T follicular helper cell (primary cell): ENCODE measurements around the gene CNGB1.
"Not testable (repeated sequence)": the region's sequence is repeated elsewhere in the genome, so short reads cannot be mapped to it uniquely, and the experiment has no call there.

Experiments used
- DNase-seq: peaks from one replicate; pipeline ENCODE4 v3.0.0-alpha.2; 2020; ENCODE audit warnings: low read depth

Gene CNGB1

GRCh38 chr16:57862698-57863433 is 108.1 kb downstream of the CNGB1 start:
- no peak for DNase-seq

GRCh38 chr16:57859331-57859730 is 111.6 kb downstream of the CNGB1 start:
- no peak for DNase-seq

- no peak for DNase-seq
Observed at GRCh38 chr16:57858635-57859034, 112.3 kb downstream of the CNGB1 start.

- not testable (repeated sequence) for DNase-seq
Observed at GRCh38 chr16:57857991-57858390, 112.9 kb downstream of the CNGB1 start.

GRCh38 chr16:57855188-57855587 is 115.7 kb downstream of the CNGB1 start:
- no peak for DNase-seq

GRCh38 chr16:57852189-57852588 is 118.7 kb downstream of the CNGB1 start:
- DNase-seq: no peak

- no peak for DNase-seq
Observed at GRCh38 chr16:57848181-57848580, 122.7 kb downstream of the CNGB1 start.

- DNase-seq: not testable (repeated sequence)
Observed at GRCh38 chr16:57846931-57847330, 124.0 kb downstream of the CNGB1 start.

- no peak for DNase-seq
Observed at GRCh38 chr16:57846078-57846697, 124.7 kb downstream of the CNGB1 start.

GRCh38 chr16:57845115-57845514 is 125.8 kb downstream of the CNGB1 start:
- no peak for DNase-seq

- DNase-seq: no peak
Observed at GRCh38 chr16:57844416-57845030, 126.4 kb downstream of the CNGB1 start.

- DNase-seq: no peak
Observed at GRCh38 chr16:57843400-57843799, 127.5 kb downstream of the CNGB1 start.

- DNase-seq: no peak
Observed at GRCh38 chr16:57842601-57843000, 128.3 kb downstream of the CNGB1 start.

- no peak for DNase-seq
Observed at GRCh38 chr16:57840833-57841232, 130.1 kb downstream of the CNGB1 start.

- no peak for DNase-seq
Observed at GRCh38 chr16:57838161-57838560, 132.8 kb downstream of the CNGB1 start.

- DNase-seq: no peak
Observed at GRCh38 chr16:57837305-57838125, 133.4 kb downstream of the CNGB1 start.

- DNase-seq: not testable (repeated sequence)
Observed at GRCh38 chr16:57835439-57835838, 135.5 kb downstream of the CNGB1 start.

GRCh38 chr16:57834936-57835335 is 136.0 kb downstream of the CNGB1 start:
- DNase-seq: no peak
